SK-N-SH (cell line): ENCODE data around the gene SETD1B. TPM values are rescaled to one million over a fixed set of nuclear protein-coding genes. Genes with fewer than 3 reads are reported as not detected.

Source experiments
- CTCF ChIA-PET: fragments of 300-600, 350-600 bp; formaldehyde crosslinking; extraction: SDS; loops from one replicate; lab custom pipeline; 2021; lab: Yijun Ruan, JAX
- POLR2A ChIA-PET: fragments of 350-600 bp; sonication (Branson Sonifier 250); formaldehyde crosslinking; extraction: SDS; loops from one replicate; lab custom pipeline; 2020; ENCODE audit warnings: antibody characterized with exemption, inconsistent platforms; lab: Yijun Ruan, JAX
- DNase-seq: peaks from one replicate; pipeline ENCODE4 v3.0.0; 2012
- H2AFZ ChIP-seq: fragments of 200-600 bp; sonication (generic); 2 replicates; pipeline ENCODE4 v1.8.1; 2016; ENCODE audit warnings: antibody characterized with exemption, mild to moderate bottlenecking, low read depth
- H3F3A ChIP-seq: fragments of 200-600 bp; sonication (generic); replicated peaks from 2 replicates; pipeline ENCODE3; 2016; ENCODE audit warnings: antibody characterized with exemption, mild to moderate bottlenecking; ENCODE audit not compliant: insufficient read depth
- H3K27ac ChIP-seq, 2 experiments: fragments of 200-500 bp in 1 of 2; fragments of 200-600 bp in 1 of 2; sonication (Bioruptor generic) in 1 of 2; sonication (generic), shearing (Covaris generic) in 1 of 2; 2 replicates each; pipeline versions ENCODE4 v1.5.1 to v1.6.1; 2014 to 2016; ENCODE audit warnings: low read depth in 2 of 2, inconsistent platforms in 1 of 2, low read length in 1 of 2, mild to moderate bottlenecking in 1 of 2, mixed read lengths in 1 of 2
- H3K27me3 ChIP-seq: fragments of 200-600 bp; sonication (generic), shearing (Covaris generic); 2 replicates; pipeline ENCODE4 v1.6.1; 2016; ENCODE audit warnings: mixed run types; ENCODE audit not compliant: insufficient read depth
- H3K36me3 ChIP-seq, 2 experiments: fragments of 200-500 bp in 1 of 2; fragments of 200-600 bp in 1 of 2; sonication (Bioruptor generic) in 1 of 2; sonication (generic) in 1 of 2; replicated peaks in 1 of 2; 2 replicates each; pipeline versions ENCODE3 to v1.5.1; 2014 to 2016; ENCODE audit warnings: low read length in 1 of 2, mild to moderate bottlenecking in 1 of 2; ENCODE audit not compliant: insufficient read depth in 2 of 2, control insufficient read depth in 1 of 2
- H3K4me1 ChIP-seq, 2 experiments: fragments of 200-500 bp in 1 of 2; fragments of 200-600 bp in 1 of 2; sonication (Bioruptor generic) in 1 of 2; sonication (generic), shearing (Covaris generic) in 1 of 2; 2 replicates each; pipeline versions ENCODE4 v1.5.1 to v1.6.1; 2014 to 2016; ENCODE audit warnings: low read depth in 1 of 2, low read length in 1 of 2, mixed run types in 1 of 2; ENCODE audit not compliant: insufficient read depth in 2 of 2, control insufficient read depth in 1 of 2
- H3K4me2 ChIP-seq: fragments of 200-600 bp; sonication (generic), shearing (Covaris generic); 2 replicates; pipeline ENCODE4 v1.6.1; 2017; ENCODE audit warnings: mixed run types
- H3K4me3 ChIP-seq, 2 experiments: fragments of 200-500 bp in 1 of 2; fragments of 200-600 bp in 1 of 2; sonication (Bioruptor generic) in 1 of 2; sonication (generic), shearing (Covaris generic) in 1 of 2; 2 replicates each; pipeline versions ENCODE4 v1.5.1 to v1.8.1; 2014 to 2016; ENCODE audit warnings: low read depth in 2 of 2, inconsistent platforms in 1 of 2, low read length in 1 of 2, mild to moderate bottlenecking in 1 of 2, mixed read lengths in 1 of 2, moderate library complexity in 1 of 2
- H3K79me2 ChIP-seq: fragments of 200-600 bp; sonication (generic); 2 replicates; pipeline ENCODE4 v1.8.1; 2017; ENCODE audit warnings: mild to moderate bottlenecking; ENCODE audit not compliant: insufficient read depth
- H3K9ac ChIP-seq: fragments of 200-600 bp; sonication (generic); 2 replicates; pipeline ENCODE4 v1.6.1; 2017; ENCODE audit warnings: mixed run types
- H3K9me2 ChIP-seq: fragments of 200-600 bp; sonication (generic); 2 replicates; pipeline ENCODE4 v1.6.1; 2017; ENCODE audit warnings: mixed run types
- H3K9me3 ChIP-seq: fragments of 200-600 bp; sonication (generic); 2 replicates; pipeline ENCODE4 v1.6.1; 2017; ENCODE audit warnings: mixed run types, mild to moderate bottlenecking, moderate library complexity
- H4K20me1 ChIP-seq: fragments of 200-600 bp; sonication (generic); 2 replicates; pipeline ENCODE4 v1.6.1; 2017; ENCODE audit warnings: mild to moderate bottlenecking, mixed run types; ENCODE audit not compliant: insufficient read depth
- MEF2A ChIP-seq: IDR thresholded peaks from 2 replicates; pipeline ENCODE4 v1.4.0; 2012; ENCODE audit warnings: low read depth, borderline replicate concordance
- RCOR1 ChIP-seq: fragments of 150-350 bp; IDR thresholded peaks from 2 replicates; pipeline ENCODE4 v1.6.1; 2017; ENCODE audit warnings: antibody characterized with exemption, low read length
- SIN3A ChIP-seq: IDR thresholded peaks from 2 replicates; pipeline ENCODE4 v1.6.1; 2012; ENCODE audit warnings: low read depth, mild to moderate bottlenecking, low read length, moderate library complexity, borderline replicate concordance
- TCF12 ChIP-seq: IDR thresholded peaks from 2 replicates; pipeline ENCODE4 v1.4.0; 2012
- TEAD4 ChIP-seq: IDR thresholded peaks from 2 replicates; pipeline ENCODE4 v1.4.0; 2012; ENCODE audit warnings: mild to moderate bottlenecking, borderline replicate concordance; ENCODE audit not compliant: insufficient read depth
- WGBS: methylation state at CpG from one replicate; pipeline ENCODE4 v1.1.6; 2017; ENCODE audit warnings: low lambda C conversion rate; 5-methylcytosine and 5-hydroxymethylcytosine counted together
- polyA plus RNA-seq, 3 experiments: library from polyadenylated mRNA; depleted of rRNA; stranded (reverse); fragments of >200 nt; gene quantifications; 2 replicates each; pipeline ENCODE4 v1.2.3, GENCODE V29; 2012
- TF ChIP-seq, protein P1 (sequence below): fragments of 200-600 bp; sonication (generic); IDR thresholded peaks from 2 replicates; pipeline ENCODE4 v1.6.1; 2017; ENCODE audit warnings: antibody characterized with exemption, mild to moderate bottlenecking, moderate library complexity
- TF ChIP-seq, protein P2 (sequence below): IDR thresholded peaks from 2 replicates; pipeline ENCODE4 v1.4.0; 2012; ENCODE audit warnings: low read depth
- TF ChIP-seq, protein P3 (sequence below): IDR thresholded peaks from 2 replicates; pipeline ENCODE4 v1.4.0; 2012; ENCODE audit warnings: low read depth, borderline replicate concordance

Gene SETD1B
- polyA plus RNA-seq, 1 of the 3 experiments (the other 2 are of a cell fraction) = 2.0 TPM

GRCh38 chr12:121812320-121812871 lies 8.6 kb downstream of the SETD1B start:
- Histone ChIP-seq H3K4me1 (peaks cover 17 to 18% of the 10 kb centered on the region in 2 experiments; a peak in 2 of 4 replicates), H4K20me1 (peaks cover 41% of the 10 kb centered on the region), H3K79me2 (peaks cover 80% of the 10 kb centered on the region), H3K36me3 (peaks cover 43 to 57% of the 10 kb centered on the region in 2 experiments), H3F3A (peaks cover 18% of the 10 kb centered on the region), H2AFZ (0 out of 2 replicates have a peak overlapping the region, but pooled peaks have one; percentile 47), H3K4me3 (peak overlapping the region; percentile 62 to 93), H3K4me2 (peak overlapping the region; percentile 97), H3K9me2 (no peaks in the 10 kb centered on the region), H3K9ac (peak overlapping the region; percentile 59; the same call in 1 of the 2 replicates), H3K27ac (peak overlapping the region; percentile 56 to 74; a peak in 3 of 4 replicates), H3K27me3 (no peaks in the 10 kb centered on the region), H3K9me3 (no peaks in the 10 kb centered on the region)
- ChIA-PET POLR2A (interaction anchor here (1.8 to 3.7 kb wide), 4 partner anchors 10 to 76 kb away, joined by 7 to 79 read pairs (median 20); partner anchors contain the start of genes PSMD9 and RHOF), CTCF (interaction anchor here (0.6 to 18.3 kb wide), 35 partner anchors 8 to 329 kb away, joined by 3 to 675 read pairs (median 6); partner anchors contain the start of genes PSMD9, RHOF, SETD1B and TMEM120B)
- TF ChIP-seq, protein P1, sequence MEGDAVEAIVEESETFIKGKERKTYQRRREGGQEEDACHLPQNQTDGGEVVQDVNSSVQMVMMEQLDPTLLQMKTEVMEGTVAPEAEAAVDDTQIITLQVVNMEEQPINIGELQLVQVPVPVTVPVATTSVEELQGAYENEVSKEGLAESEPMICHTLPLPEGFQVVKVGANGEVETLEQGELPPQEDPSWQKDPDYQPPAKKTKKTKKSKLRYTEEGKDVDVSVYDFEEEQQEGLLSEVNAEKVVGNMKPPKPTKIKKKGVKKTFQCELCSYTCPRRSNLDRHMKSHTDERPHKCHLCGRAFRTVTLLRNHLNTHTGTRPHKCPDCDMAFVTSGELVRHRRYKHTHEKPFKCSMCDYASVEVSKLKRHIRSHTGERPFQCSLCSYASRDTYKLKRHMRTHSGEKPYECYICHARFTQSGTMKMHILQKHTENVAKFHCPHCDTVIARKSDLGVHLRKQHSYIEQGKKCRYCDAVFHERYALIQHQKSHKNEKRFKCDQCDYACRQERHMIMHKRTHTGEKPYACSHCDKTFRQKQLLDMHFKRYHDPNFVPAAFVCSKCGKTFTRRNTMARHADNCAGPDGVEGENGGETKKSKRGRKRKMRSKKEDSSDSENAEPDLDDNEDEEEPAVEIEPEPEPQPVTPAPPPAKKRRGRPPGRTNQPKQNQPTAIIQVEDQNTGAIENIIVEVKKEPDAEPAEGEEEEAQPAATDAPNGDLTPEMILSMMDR = no peak; the same call in 1 of the 2 replicates
- 0 out of 2 replicates have a peak, but pooled peaks have one; percentile 24 for TF ChIP-seq RCOR1
- TF ChIP-seq, protein P2, sequence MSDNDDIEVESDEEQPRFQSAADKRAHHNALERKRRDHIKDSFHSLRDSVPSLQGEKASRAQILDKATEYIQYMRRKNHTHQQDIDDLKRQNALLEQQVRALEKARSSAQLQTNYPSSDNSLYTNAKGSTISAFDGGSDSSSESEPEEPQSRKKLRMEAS = 0 out of 2 replicates have a peak, but pooled peaks have one; percentile 11
- TF ChIP-seq, protein P3, sequence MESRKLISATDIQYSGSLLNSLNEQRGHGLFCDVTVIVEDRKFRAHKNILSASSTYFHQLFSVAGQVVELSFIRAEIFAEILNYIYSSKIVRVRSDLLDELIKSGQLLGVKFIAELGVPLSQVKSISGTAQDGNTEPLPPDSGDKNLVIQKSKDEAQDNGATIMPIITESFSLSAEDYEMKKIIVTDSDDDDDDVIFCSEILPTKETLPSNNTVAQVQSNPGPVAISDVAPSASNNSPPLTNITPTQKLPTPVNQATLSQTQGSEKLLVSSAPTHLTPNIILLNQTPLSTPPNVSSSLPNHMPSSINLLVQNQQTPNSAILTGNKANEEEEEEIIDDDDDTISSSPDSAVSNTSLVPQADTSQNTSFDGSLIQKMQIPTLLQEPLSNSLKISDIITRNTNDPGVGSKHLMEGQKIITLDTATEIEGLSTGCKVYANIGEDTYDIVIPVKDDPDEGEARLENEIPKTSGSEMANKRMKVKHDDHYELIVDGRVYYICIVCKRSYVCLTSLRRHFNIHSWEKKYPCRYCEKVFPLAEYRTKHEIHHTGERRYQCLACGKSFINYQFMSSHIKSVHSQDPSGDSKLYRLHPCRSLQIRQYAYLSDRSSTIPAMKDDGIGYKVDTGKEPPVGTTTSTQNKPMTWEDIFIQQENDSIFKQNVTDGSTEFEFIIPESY = no peak
- WGBS = 27% methylated on average over 23 of the region's 26 CpGs
- peak; percentile 95 for DNase-seq

DNA sequence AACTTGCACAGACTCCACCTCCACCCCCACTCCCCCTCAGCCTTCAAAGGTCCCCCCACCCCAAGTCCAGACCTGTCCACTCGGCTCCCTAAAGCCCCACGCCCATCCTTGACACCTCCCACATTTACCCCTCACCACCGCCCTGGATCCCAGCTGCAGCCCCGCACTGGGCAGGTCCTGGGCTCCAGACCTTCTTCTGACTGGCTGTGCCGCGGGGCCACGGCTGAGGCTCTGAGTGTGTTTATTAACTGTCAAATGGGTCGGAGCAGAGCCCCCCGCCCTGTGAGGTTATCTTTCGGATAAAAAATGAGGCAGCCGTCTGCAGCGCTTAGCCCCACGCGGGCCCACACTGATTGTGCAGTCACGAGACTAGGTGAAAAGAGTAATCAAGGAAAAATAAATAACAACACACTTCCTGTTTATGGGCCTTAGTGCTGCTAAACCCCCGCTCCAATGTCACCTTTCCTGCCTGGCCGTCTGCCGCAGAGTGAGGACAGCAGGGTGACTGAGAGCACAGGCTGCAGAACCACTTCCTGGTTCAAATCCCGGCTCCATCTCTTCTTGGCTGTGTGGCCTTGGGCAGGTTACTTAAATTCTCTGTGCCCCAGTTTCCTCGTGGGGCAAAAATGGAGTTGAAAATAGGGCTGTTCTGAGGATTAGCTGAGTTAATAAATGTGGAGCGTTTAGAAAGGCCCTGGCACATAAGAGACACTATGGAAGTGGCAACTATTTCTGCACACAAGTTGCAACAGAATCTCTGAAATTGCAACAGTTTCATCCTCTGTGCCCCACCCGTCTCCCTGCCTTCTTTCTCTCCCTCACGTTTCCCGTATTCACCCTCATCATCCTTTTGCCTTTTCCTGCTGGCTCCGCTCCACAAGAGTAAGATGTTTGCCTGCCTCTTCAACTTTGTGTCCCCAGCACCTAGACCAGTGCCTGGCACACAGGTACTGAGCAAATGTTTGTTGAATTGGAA lies 9.4 kb downstream of the SETD1B start:
- peak overlapping the region in 1 of 2 experiments; percentile 93; a peak in 3 of 4 replicates for H3K4me3 ChIP-seq
- no peak overlapping the region for H3K9ac ChIP-seq
- CTCF ChIA-PET = interaction anchor here (0.8 to 18.3 kb wide), 12 partner anchors 9 to 115 kb away, joined by 3 to 675 read pairs (median 12); partner anchors contain the start of genes PSMD9, RHOF and SETD1B
- H3K27ac ChIP-seq = no peak overlapping the region
- no peak for DNase-seq
- TF ChIP-seq TCF12 (no peak), SIN3A (no peak), RCOR1 (no peak), TEAD4 (no peak), MEF2A (no peak)
- TF ChIP-seq, all 33 proteins: peak for 0
- Histone ChIP-seq H3K9me2 (no peaks in the 10 kb centered on the region), H4K20me1 (peaks cover 41% of the 10 kb centered on the region), H3K27me3 (no peaks in the 10 kb centered on the region), H3K36me3 (peaks cover 49 to 58% of the 10 kb centered on the region in 2 experiments), H2AFZ (no peak overlapping the region), H3K4me1 (peaks cover 17 to 18% of the 10 kb centered on the region in 2 experiments; a peak in 2 of 4 replicates), H3K9me3 (no peaks in the 10 kb centered on the region), H3K4me2 (peak overlapping the region; percentile 97), H3F3A (peaks cover 18% of the 10 kb centered on the region), H3K79me2 (peaks cover 72% of the 10 kb centered on the region)
- 82% methylated on average over 25 of the region's 25 CpGs for WGBS
- POLR2A ChIA-PET = no interaction called here
